ENCODE data around the gene OR2AG1.

Gene OR2AG1

GRCh38 chr11:6782720-6783119, at the start of gene OR2AG1:
TSS of gene OR2AG1 (plus strand) at chr11:6783020. CDS start at chr11:6785038, 2,018 bp downstream.
- DNase-seq (ENCODE audit: low spot score): no peak

- no peak for DNase-seq (ENCODE audit: low spot score)
Measured at GRCh38 chr11:6733326-6734275, 49.2 kb upstream of the OR2AG1 start.

- DNase-seq (ENCODE audit: low spot score): no peak
Measured at GRCh38 chr11:6734616-6735015, 48.2 kb upstream of the OR2AG1 start.

GRCh38 chr11:6735306-6735705, 47.5 kb upstream of the OR2AG1 start:
- DNase-seq (ENCODE audit: low spot score): no peak

GRCh38 chr11:6736495-6737121, 46.2 kb upstream of the OR2AG1 start:
- DNase-seq (ENCODE audit: low spot score): no peak

GRCh38 chr11:6737872-6738466, 44.9 kb upstream of the OR2AG1 start:
- peak; percentile 37 for DNase-seq (ENCODE audit: low spot score)

- no peak for DNase-seq (ENCODE audit: low spot score)
Measured at GRCh38 chr11:6738590-6738989, 44.2 kb upstream of the OR2AG1 start.

GRCh38 chr11:6742260-6742659, 40.6 kb upstream of the OR2AG1 start:
- no peak for DNase-seq (ENCODE audit: low spot score)

- DNase-seq (ENCODE audit: low spot score): no peak
Measured at GRCh38 chr11:6745018-6745417, 37.8 kb upstream of the OR2AG1 start.

- no peak for DNase-seq (ENCODE audit: low spot score)
Measured at GRCh38 chr11:6745465-6746015, 37.3 kb upstream of the OR2AG1 start.

GRCh38 chr11:6746086-6746618, 36.7 kb upstream of the OR2AG1 start:
- DNase-seq (ENCODE audit: low spot score): no peak

GRCh38 chr11:6746626-6747025, 36.2 kb upstream of the OR2AG1 start:
- no peak for DNase-seq (ENCODE audit: low spot score)

- DNase-seq (ENCODE audit: low spot score): no peak
Measured at GRCh38 chr11:6747097-6747668, 35.6 kb upstream of the OR2AG1 start.

GRCh38 chr11:6755303-6755952, 27.4 kb upstream of the OR2AG1 start:
- peak; percentile 55 for DNase-seq (ENCODE audit: low spot score)

- DNase-seq (ENCODE audit: low spot score): no peak
Measured at GRCh38 chr11:6755953-6756347, 26.9 kb upstream of the OR2AG1 start.

- DNase-seq (ENCODE audit: low spot score): peak; percentile 21
Measured at GRCh38 chr11:6757373-6757967, 25.4 kb upstream of the OR2AG1 start.

GRCh38 chr11:6771926-6772893, 10.6 kb upstream of the OR2AG1 start, which contains the start of gene OR2AG2:
TSS of gene OR2AG2 (minus strand) at chr11:6771976. CDS start at chr11:6768957, 3,019 bp downstream.
- no peak for DNase-seq (ENCODE audit: low spot score)

- no peak for DNase-seq (ENCODE audit: low spot score)
Measured at GRCh38 chr11:6778518-6778917, 4.3 kb upstream of the OR2AG1 start.

- no peak for DNase-seq (ENCODE audit: low spot score)
Measured at GRCh38 chr11:6780829-6781228, 2.0 kb upstream of the OR2AG1 start.

- no peak for DNase-seq (ENCODE audit: low spot score)
Measured at GRCh38 chr11:6790546-6790945, 7.7 kb downstream of the OR2AG1 start.
